HG03135 (cell line): ENCODE results near the gene PLAU.
"Not testable (repeated sequence)": the region's sequence is repeated elsewhere in the genome, so short reads cannot be mapped to it uniquely, and the experiment has no call there.

Source experiments
- ATAC-seq: cut with Tn5 transposase; IDR thresholded peaks from one replicate; pipeline ENCODE4 v1.9.1; 2021; ENCODE audit warnings: mild to moderate bottlenecking, moderate library complexity; ENCODE audit not compliant: unreplicated experiment

PLAU gene

DNA sequence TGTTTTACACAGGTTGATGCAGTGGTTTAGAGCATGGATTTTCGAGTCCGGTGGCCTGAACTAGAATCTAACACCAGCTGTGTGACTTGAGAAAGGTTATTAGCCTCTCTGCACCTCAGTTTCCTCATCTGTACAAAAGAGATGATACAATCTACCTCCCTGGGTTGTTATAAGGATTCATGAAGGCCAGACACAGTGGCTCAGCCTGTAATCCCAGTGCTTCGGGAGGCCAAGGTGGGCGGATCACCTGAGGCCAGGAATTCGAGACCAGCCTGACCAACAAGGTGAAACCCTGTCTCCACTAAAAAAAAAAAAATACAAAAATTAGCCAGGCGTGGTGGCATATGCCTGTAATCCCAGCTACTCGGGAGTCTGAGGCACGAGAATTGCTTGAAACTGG is 8.5 kb downstream of the PLAU start:
- not testable (repeated sequence) for ATAC-seq

GRCh38 chr10:73920089-73920488 is 9.2 kb downstream of the PLAU start:
- ATAC-seq, result no peak

- no peak for ATAC-seq
Measured at GRCh38 chr10:73922007-73922863, 11.3 kb downstream of the PLAU start.

DNA sequence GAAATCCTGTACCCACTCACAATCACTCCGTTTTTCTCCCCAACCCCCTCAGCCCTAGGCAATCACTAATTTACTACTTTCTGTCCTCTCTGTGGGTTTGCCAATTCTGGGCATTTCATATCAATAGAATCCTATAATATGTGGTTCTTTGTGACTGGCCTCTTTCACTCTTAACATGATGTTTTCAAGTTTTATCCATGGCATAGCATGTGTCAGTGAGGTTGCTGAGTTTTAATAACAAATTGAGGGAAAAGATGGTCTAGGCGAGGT is 11.9 kb downstream of the PLAU start:
- ATAC-seq, result no peak

GRCh38 chr10:73923935-73924598 is 13.1 kb downstream of the PLAU start:
- no peak for ATAC-seq

DNA sequence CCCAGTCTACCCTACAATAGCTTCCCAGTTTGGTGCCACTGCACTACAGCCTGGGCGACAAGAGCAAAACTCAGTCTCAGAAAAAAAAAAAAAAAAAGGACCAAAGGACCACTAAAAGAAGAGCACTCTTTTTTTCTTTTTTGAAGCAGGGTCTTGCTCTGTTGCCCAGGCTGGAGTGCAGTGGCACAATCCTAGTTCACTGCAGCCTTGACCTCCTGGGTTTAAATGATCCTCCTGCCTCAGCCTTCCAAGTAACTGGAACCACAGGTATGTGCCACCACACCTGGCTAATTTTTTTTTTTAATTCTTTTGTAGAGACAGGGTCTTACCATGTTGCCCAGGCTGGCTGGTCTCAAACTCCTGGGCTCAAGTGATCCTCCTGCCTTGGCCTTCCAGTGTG is 14.0 kb downstream of the PLAU start:
- ATAC-seq, result no peak

- ATAC-seq, result no peak
Measured at GRCh38 chr10:73925539-73925938, 14.6 kb downstream of the PLAU start.

DNA sequence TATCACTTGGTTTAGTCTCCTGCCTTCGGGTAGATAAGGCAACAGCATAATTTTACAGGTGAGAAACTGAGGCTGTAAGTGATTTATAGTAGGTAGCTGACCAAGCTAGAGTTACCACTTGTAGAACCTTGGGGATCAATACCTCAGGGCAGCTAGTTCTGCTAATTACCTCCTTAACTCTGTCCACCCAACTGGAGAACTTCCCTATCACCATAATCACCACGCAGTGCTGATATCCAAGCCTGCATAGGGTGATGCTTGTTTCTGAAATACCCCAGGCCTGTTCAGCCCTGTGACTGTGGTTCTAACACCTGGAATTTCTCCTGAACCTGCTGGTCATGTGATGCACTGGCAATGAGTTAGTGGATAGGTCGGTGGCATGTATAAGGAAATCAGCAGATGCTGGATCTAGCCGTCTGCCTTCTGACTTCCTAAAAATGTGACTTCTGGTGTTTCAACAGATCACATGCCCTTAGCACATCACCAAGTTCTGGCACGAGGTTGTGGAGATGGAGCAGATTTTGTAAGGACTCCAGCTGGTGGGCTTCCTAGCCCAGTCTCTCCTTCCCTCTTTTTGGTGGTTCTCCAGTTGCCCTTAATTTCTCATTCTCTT is 15.3 kb downstream of the PLAU start:
- ATAC-seq, result no peak

GRCh38 chr10:73930630-73931327 is 19.8 kb downstream of the PLAU start:
- not testable (repeated sequence) for ATAC-seq

DNA sequence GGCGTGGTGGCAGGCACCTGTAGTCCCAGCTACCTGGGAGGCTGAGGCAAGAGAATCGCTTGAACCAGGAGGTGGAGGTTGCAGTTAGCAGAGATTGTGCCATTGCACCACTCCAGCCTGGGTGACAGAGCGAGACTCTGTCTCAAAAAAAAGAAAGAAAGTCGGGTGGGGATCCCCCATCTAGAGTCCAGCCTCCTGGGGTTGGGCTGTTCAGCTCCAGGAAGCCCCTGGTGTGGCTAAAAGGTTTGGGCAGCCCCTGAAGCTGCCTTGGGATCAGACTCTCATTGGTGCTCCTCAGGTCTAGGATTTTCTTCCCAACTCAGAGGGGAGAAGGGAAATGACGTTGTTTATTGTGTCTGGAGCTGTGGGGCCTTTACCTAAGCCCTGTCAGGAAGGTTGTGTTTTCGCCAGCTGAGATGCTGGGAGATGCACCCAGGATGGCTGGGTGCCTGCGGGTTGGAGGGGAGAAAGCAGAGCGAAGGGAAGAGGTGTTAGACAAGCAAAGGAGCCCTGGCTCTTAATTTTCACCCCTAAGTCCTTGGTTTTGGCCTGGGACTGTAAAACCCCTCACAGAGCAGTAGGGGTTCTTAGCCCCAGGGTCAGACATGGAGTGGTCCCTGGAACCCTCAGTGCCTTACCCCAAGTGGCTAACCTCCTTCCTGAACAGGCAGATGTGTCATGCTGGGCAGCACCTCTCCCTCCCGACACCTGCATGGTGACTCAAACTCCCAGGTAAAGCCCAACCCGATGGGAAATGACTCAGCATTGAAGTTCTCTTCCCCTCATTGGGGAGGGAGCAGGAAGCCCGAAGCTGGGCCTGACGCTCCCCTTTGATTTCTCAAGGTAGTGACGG is 21.1 kb downstream of the PLAU start:
- ATAC-seq, result no peak

- ATAC-seq, result no peak
Measured at GRCh38 chr10:73932620-73933112, 21.7 kb downstream of the PLAU start.

DNA sequence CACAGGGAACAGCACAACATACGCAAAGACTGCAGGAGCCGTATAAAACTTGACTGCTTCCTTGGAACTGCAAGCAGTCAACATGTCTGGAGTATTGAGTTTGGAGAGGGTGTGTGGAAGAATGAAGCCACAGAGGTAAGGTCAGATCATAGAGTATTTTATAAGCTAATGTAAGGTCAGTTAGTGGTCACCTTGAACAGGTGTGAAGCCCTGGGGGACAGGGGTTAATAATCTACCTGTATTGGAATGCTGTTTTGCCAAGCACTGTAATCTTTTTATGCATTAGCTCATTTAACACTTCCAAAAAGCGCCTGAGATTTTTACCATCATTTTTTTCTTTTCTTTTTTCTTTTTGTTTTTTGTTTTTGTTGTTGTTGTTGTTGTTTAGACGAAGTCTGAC is 23.1 kb downstream of the PLAU start:
- no peak for ATAC-seq

GRCh38 chr10:73935895-73936294 is 25.0 kb downstream of the PLAU start:
- no peak for ATAC-seq

GRCh38 chr10:73937333-73938043 is 26.6 kb downstream of the PLAU start:
- no peak for ATAC-seq

DNA sequence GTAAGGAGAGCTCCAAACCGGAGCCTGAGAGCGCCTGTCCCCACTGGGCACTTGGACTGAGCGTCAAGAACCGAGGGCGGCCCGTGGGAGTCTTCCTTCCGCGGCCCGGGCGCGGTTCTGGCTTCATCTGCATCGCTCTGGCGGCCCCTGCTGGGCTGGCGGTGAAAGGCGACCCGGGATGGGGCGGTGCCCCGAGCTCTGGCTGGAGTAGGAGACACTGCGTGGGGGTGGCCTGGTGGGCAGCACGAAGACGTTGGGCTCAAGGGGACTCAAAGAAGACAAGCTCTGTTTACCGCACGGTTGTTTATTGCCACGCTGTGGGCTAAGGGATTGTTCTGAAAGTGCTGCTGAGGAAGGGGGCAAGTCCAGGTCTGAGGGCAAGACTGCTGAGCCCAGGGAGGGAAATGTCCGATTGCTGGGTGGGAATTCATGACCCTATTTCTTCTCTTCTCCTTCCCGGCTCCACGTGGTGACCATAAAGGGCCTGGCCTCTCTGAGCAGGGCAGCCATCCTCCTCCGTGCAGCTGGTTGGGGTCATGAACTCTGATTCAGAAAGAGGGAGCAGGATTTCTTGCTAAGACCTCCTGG is 29.8 kb downstream of the PLAU start:
- peak; percentile 67 for ATAC-seq

DNA sequence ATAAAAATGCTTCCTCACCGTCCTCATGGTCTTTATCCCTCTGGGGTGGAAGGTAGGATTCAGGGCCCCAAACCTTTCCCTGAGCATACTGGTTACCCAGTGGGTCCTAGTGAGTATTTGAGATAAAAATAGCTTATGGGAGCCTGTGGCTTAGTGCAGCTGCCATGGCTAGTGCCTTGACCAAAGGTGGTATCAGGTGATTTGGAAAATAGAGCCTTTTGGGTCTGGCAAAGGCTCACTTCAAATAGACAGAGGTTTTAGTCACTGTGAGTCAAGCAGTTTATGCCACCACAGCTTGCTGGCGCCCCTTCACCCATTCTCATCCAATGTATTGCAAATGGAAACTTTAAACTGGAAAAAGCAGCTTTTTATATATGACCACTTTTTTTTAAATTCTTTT is 30.4 kb downstream of the PLAU start:
- ATAC-seq, result no peak

DNA sequence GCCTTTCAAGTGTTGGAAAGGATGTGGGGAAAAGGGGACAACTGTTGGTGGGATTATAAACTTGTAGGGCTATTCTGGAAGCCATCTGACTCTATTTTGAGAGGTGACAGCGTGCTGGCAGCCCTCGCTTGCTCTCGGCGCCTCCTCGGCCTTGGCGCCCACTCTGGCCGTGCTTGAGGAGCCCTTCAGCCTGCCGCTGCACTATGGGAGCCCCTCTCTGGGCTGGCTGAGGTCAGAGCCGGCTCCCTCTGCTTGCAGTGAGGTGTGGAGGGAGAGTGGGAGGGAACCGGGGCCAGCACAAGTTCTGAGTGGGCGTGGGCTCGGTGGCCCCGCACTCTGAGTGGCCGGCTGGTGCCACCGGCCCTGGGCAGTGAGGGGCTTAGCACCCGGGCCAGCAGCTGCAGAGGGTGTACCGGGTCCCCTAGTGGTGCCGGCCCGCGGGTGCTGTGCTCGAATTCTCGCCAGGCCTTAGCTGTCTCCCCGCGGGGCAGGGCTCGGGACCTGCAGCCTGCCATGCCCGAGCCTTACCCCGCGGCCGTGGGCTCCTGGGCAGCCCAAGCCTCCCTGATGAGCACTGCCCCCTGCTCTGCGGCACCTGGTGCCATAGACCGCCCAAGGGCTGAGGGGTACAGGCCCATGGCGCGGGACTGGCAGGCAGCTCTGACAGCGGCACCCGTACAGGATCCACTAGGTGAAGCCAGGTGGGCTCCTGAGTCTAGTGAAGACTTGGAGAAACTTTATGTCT is 33.6 kb downstream of the PLAU start:
- no peak for ATAC-seq

DNA sequence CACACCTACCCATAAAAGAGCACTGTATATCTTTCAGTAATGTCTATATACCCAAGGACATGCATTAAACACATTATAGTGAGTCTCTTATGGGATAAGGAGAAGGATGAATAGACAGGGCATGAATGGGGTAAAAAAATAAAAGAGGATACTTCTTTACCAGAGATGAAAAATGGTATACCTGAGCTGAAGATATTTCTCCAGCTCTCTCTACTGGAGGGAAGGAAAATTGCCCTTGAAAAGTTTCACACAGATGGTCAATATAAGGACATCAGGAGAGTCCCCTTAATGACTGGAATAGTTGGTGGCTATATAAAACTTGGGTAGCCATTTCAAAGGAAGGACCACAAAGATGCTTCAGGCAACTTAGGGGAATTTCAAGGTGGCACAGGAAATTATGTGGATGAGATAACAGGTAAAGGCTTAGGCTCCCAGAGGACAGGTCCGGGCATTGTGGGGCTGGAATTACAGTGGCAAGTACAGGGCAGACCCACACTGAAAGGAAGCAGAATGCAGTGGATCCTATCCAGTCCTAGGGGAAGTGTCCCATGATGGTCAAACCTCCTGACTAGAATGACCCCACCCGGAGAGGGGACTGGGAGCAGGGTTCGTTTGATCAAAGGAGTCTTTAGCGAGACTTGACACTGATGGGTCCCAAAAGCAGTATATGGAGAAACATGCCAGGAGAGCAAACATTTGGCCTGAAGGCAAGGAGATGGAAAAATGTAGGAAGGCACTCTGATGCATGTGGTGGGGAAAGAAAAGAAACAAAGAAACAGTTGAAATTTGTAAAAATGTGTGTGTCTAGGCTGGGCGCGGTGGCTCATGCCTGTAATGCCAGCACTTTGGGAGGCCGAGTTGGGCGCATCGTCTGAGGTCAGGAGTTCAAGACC is 35.6 kb downstream of the PLAU start:
- ATAC-seq, result no peak
